Measurements from ENCODE around the gene TMEM150C. TPM values are rescaled to one million over a fixed set of nuclear protein-coding genes. Genes with fewer than 3 reads are reported as not detected.

Gene TMEM150C
- total RNA-seq = 3.3 and 7.1 TPM in 2 replicates

DNA sequence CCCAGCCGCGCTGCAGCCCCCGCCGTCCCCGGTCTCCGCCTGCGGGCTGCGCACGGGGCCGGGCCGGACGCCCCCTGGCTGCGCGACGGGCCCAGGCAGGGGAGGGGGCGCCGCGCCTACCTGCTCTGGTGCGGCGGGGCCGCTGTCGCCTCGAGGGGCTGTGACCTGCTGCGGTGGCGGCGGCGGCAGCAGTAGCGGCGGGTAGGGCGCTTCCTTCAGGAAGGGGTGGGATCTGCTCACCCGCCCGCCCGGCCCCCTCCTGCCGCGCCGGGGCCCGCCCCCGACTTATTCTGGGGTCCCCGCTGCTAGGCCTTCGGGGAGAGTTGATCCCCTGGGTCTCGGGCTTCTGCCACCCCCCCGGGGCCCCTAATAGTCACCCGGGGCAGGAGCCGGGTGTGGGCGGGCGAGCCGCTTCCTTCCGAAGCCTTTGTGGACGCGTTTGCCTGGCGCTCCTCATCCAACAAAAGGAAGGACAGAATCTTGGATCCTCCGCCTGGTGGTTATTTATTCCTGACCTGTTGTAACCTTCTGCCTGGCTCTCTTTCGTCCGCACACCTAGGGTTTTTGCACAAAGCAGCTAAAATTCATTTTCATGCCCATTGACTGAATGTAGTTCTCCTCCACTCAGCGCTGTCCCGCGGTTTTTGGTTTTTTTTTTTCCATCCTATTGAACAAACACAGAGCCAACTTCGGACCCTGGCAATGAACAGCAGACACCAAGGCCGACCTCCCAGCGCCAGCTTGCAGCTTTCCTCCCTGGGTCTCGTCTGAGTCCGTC, at the start of gene TMEM150C:
TSS of gene TMEM150C (minus strand) at position 203 of the 778 bp plus-strand sequence. CDS start 57,331 bp downstream, outside the sequence.
- H3K36me3 ChIP-seq (ENCODE audit: insufficient read depth, low read length) = no peaks in the 10 kb centered on the region
- H3K4me2 ChIP-seq (ENCODE audit: insufficient read depth, low read length) = peak within 1 kb of the TSS; percentile 80
- H3K79me2 ChIP-seq (ENCODE audit: insufficient read depth, low read length) = no peaks in the 10 kb centered on the region
- H2AFZ ChIP-seq (ENCODE audit: low read length) = peak within 1 kb of the TSS; percentile 82
- peaks cover 34% of the 10 kb centered on the region for H3K27me3 ChIP-seq (ENCODE audit: insufficient read depth, low read length)
- DNase-seq (ENCODE audit: insufficient read length, low spot score, missing footprints) = peak; percentile 81
- H3K4me1 ChIP-seq (ENCODE audit: insufficient read depth, low read length) = peaks cover 4% of the 10 kb centered on the region
- peak within 1 kb of the TSS; percentile 62 for H3K4me3 ChIP-seq (ENCODE audit: insufficient read depth, low read length)
- H3K9me3 ChIP-seq (ENCODE audit: low read depth, low read length) = no peaks in the 10 kb centered on the region
- TF ChIP-seq CTCF (IDR thresholded peaks at IDR 0.05; ENCODE audit: extremely low read depth, low read depth, low read length) = no peak
- H3K27ac ChIP-seq (ENCODE audit: low read depth, low read length) = no peak within 1 kb of the TSS
- H4K20me1 ChIP-seq (ENCODE audit: insufficient read depth, low read length) = no peaks in the 10 kb centered on the region

GRCh38 chr4:82611527-82611926, 49.7 kb upstream of the TMEM150C start:
- TF ChIP-seq CTCF (IDR thresholded peaks at IDR 0.05; ENCODE audit: extremely low read depth, low read depth, low read length) = no peak
- Histone ChIP-seq H2AFZ (ENCODE audit: low read length) (no peak overlapping the region), H3K27me3 (ENCODE audit: insufficient read depth, low read length) (peaks cover 4% of the 10 kb centered on the region), H3K27ac (ENCODE audit: low read depth, low read length) (no peak overlapping the region), H3K36me3 (ENCODE audit: insufficient read depth, low read length) (no peaks in the 10 kb centered on the region), H3K4me1 (ENCODE audit: insufficient read depth, low read length) (no peaks in the 10 kb centered on the region), H3K4me2 (ENCODE audit: insufficient read depth, low read length) (no peak overlapping the region), H3K79me2 (ENCODE audit: insufficient read depth, low read length) (no peaks in the 10 kb centered on the region), H3K4me3 (ENCODE audit: insufficient read depth, low read length) (no peak overlapping the region), H3K9me3 (ENCODE audit: low read depth, low read length) (no peaks in the 10 kb centered on the region), H4K20me1 (ENCODE audit: insufficient read depth, low read length) (no peaks in the 10 kb centered on the region)
- no peak for DNase-seq (ENCODE audit: insufficient read length, low spot score, missing footprints)

- no peak for DNase-seq (ENCODE audit: insufficient read length, low spot score, missing footprints)
Measured at GRCh38 chr4:82610041-82610440, 48.3 kb upstream of the TMEM150C start.

More at GRCh38 chr4:82610041-82610440, 48.3 kb upstream of the TMEM150C start:
- Histone ChIP-seq H3K4me3 (ENCODE audit: insufficient read depth, low read length) (no peak overlapping the region), H3K27me3 (ENCODE audit: insufficient read depth, low read length) (peaks cover 4% of the 10 kb centered on the region), H3K36me3 (ENCODE audit: insufficient read depth, low read length) (no peaks in the 10 kb centered on the region), H2AFZ (ENCODE audit: low read length) (no peak overlapping the region), H3K79me2 (ENCODE audit: insufficient read depth, low read length) (no peaks in the 10 kb centered on the region), H3K4me1 (ENCODE audit: insufficient read depth, low read length) (no peaks in the 10 kb centered on the region), H4K20me1 (ENCODE audit: insufficient read depth, low read length) (no peaks in the 10 kb centered on the region), H3K27ac (ENCODE audit: low read depth, low read length) (no peak overlapping the region), H3K4me2 (ENCODE audit: insufficient read depth, low read length) (no peak overlapping the region), H3K9me3 (ENCODE audit: low read depth, low read length) (no peaks in the 10 kb centered on the region)
- no peak for TF ChIP-seq CTCF (IDR thresholded peaks at IDR 0.05; ENCODE audit: extremely low read depth, low read depth, low read length)

All from osteoblast (primary cell).